Tibial nerve (tissue), 4 donors: ENCODE measurements around the gene PLBD1. TPM values are rescaled to one million over a fixed set of nuclear protein-coding genes. Genes with fewer than 3 reads are reported as not detected.

Experiments used
- DNase-seq, 2 donors: peaks; one replicate each; pipeline ENCODE4 v3.0.0-alpha.2; 2019; ENCODE audit warnings: low spot score in 2 of 2
- H3K27ac ChIP-seq, 4 donors: fragments of 200-600 bp; sonication (generic) in 3 of 4; one replicate each; pipeline ENCODE4 v1.5.1; 2017 to 2019; ENCODE audit warnings: mild to moderate bottlenecking in 1 of 4
- H3K27me3 ChIP-seq, 2 donors: fragments of 200-600 bp; sonication (generic) in 1 of 2; one replicate each; pipeline versions ENCODE4 v1.5.1 to v1.6.0; 2017 to 2019
- H3K36me3 ChIP-seq, 3 donors: fragments of 200-600 bp; sonication (generic); one replicate each; pipeline ENCODE4 v1.5.1; 2018 to 2019
- H3K4me1 ChIP-seq, 4 donors: fragments of 200-600 bp; sonication (generic) in 3 of 4; one replicate each; pipeline ENCODE4 v1.5.1; 2017 to 2019
- H3K4me3 ChIP-seq, 4 donors: fragments of 200-600 bp; sonication (generic) in 3 of 4; one replicate each; pipeline ENCODE4 v1.5.1; 2017 to 2019; ENCODE audit warnings: mild to moderate bottlenecking in 1 of 4, moderate library complexity in 1 of 4
- H3K9me3 ChIP-seq, 4 donors: fragments of 200-600 bp; sonication (generic) in 3 of 4; one replicate each; pipeline ENCODE4 v1.5.1; 2017 to 2019
- CTCF ChIP-seq, 5 experiments: fragments of 200-600 bp in 3 of 5; fragments of 450-650 bp in 2 of 5; sonication (generic) in 3 of 5; IDR thresholded peaks; one replicate each; pipeline ENCODE4 v1.5.1; 2016 to 2019; ENCODE audit warnings: antibody characterized with exemption in 5 of 5, mild to moderate bottlenecking in 3 of 5, moderate library complexity in 2 of 5
- EP300 ChIP-seq, 2 donors: sonication (generic); formaldehyde crosslinking; IDR thresholded peaks; one replicate each; pipeline ENCODE4 v1.6.1; 2017; ENCODE audit warnings: antibody characterized with exemption in 2 of 2, mild to moderate bottlenecking in 1 of 2
- POLR2A ChIP-seq, 2 donors: fragments of 450-650 bp; IDR thresholded peaks; one replicate each; pipeline ENCODE4 v1.6.1; 2017; ENCODE audit warnings: antibody characterized with exemption in 2 of 2, mild to moderate bottlenecking in 2 of 2, moderate library complexity in 2 of 2
- WGBS, 2 donors: methylation state at CpG; one replicate each; pipeline ENCODE4 v1.1.5; 2018; 5-methylcytosine and 5-hydroxymethylcytosine counted together
- total RNA-seq, 4 donors: library from RNA; depleted of rRNA; stranded (reverse); fragments of >200 nt; gene quantifications; one replicate each; pipeline ENCODE4 v1.1.0, GENCODE V29; 2016

Gene PLBD1
- total RNA-seq, 4 donors from 2014 or later: 4.8 to 12.0 (median 8.6) TPM

- Histone ChIP-seq H3K9me3 (peaks cover 0 to 17% (median 3%) of the 10 kb centered on the region in 4 donors), H3K36me3 (peaks cover 22 to 99% (median 40%) of the 10 kb centered on the region in 3 donors), H3K4me1 (no peaks in the 10 kb centered on the region), H3K4me3 (no peak overlapping the region), H3K27ac (no peak overlapping the region), H3K27me3 (no peaks in the 10 kb centered on the region)
- DNase-seq: no peak
- TF ChIP-seq CTCF (IDR thresholded peaks at IDR 0.05) (no peak), POLR2A (IDR thresholded peaks at IDR 0.05) (no peak), EP300 (IDR thresholded peaks at IDR 0.05) (no peak)
Measured at GRCh38 chr12:14481201-14481600, 86.5 kb downstream of the PLBD1 start.

GRCh38 chr12:14479004-14479403 is 88.7 kb downstream of the PLBD1 start:
- H3K9me3 ChIP-seq: peaks cover 0 to 39% (median 18%) of the 10 kb centered on the region in 4 donors
- no peak for TF ChIP-seq EP300 (IDR thresholded peaks at IDR 0.05)
- TF ChIP-seq POLR2A (IDR thresholded peaks at IDR 0.05): no peak
- TF ChIP-seq CTCF (IDR thresholded peaks at IDR 0.05): no peak
- H3K4me3 ChIP-seq: no peak overlapping the region
- H3K27ac ChIP-seq: no peak overlapping the region
- 92 to 97% methylated on average over 1 of the region's 1 CpG for WGBS, 2 donors
- no peaks in the 10 kb centered on the region for H3K27me3 ChIP-seq
- DNase-seq: no peak
- H3K36me3 ChIP-seq: peaks cover 20 to 97% (median 34%) of the 10 kb centered on the region in 3 donors
- H3K4me1 ChIP-seq: no peaks in the 10 kb centered on the region

- Histone ChIP-seq H3K36me3 (peaks cover 2 to 98% (median 6%) of the 10 kb centered on the region in 3 donors), H3K27me3 (no peaks in the 10 kb centered on the region), H3K27ac (no peak overlapping the region), H3K9me3 (peaks cover 0 to 65% (median 37%) of the 10 kb centered on the region in 4 donors), H3K4me1 (no peaks in the 10 kb centered on the region), H3K4me3 (no peak overlapping the region)
- TF ChIP-seq EP300 (IDR thresholded peaks at IDR 0.05): no peak
- no peak for DNase-seq
- WGBS, 2 donors: 88 to 92% methylated on average over 4 of the region's 4 CpGs
Measured at GRCh38 chr12:14473707-14474287, 93.9 kb downstream of the PLBD1 start.

GRCh38 chr12:14471497-14471896 is 96.2 kb downstream of the PLBD1 start:
- no peak overlapping the region for H3K27ac ChIP-seq
- DNase-seq: no peak
- H3K9me3 ChIP-seq: peaks cover 0 to 61% (median 30%) of the 10 kb centered on the region in 4 donors
- H3K4me1 ChIP-seq: peaks cover 0 to 8% (median 3%) of the 10 kb centered on the region in 4 donors
- peaks cover 0 to 95% (median 7%) of the 10 kb centered on the region in 3 donors for H3K36me3 ChIP-seq
- H3K27me3 ChIP-seq: no peaks in the 10 kb centered on the region
- H3K4me3 ChIP-seq: no peak overlapping the region
- 96 to 98% methylated on average over 1 of the region's 1 CpG for WGBS, 2 donors
- TF ChIP-seq CTCF (IDR thresholded peaks at IDR 0.05): no peak
- TF ChIP-seq POLR2A (IDR thresholded peaks at IDR 0.05): no peak
- TF ChIP-seq EP300 (IDR thresholded peaks at IDR 0.05): no peak

- TF ChIP-seq EP300 (IDR thresholded peaks at IDR 0.05) (no peak), CTCF (IDR thresholded peaks at IDR 0.05) (no peak), POLR2A (IDR thresholded peaks at IDR 0.05) (no peak)
- Histone ChIP-seq H3K36me3 (peaks cover 0 to 64% (median 0%) of the 10 kb centered on the region in 3 donors), H3K9me3 (no peaks in the 10 kb centered on the region), H3K27me3 (no peaks in the 10 kb centered on the region), H3K4me3 (no peak overlapping the region), H3K27ac (no peak overlapping the region), H3K4me1 (peaks cover 0 to 16% (median 0%) of the 10 kb centered on the region in 4 donors)
- no peak for DNase-seq
- WGBS, 2 donors: 95% methylated on average over 5 of the region's 5 CpGs
Measured at GRCh38 chr12:14460212-14460841, 107.4 kb downstream of the PLBD1 start.
